HuH-7.5 (cell line): ENCODE measurements around the gene WASF2.
"Not testable (repeated sequence)": the region's sequence is repeated elsewhere in the genome, so short reads cannot be mapped to it uniquely, and the experiment has no call there.

Experiments
- DNase-seq: peaks from one replicate; pipeline ENCODE4 v3.0.0; 2011; ENCODE audit warnings: low spot score

Gene WASF2, protein sequence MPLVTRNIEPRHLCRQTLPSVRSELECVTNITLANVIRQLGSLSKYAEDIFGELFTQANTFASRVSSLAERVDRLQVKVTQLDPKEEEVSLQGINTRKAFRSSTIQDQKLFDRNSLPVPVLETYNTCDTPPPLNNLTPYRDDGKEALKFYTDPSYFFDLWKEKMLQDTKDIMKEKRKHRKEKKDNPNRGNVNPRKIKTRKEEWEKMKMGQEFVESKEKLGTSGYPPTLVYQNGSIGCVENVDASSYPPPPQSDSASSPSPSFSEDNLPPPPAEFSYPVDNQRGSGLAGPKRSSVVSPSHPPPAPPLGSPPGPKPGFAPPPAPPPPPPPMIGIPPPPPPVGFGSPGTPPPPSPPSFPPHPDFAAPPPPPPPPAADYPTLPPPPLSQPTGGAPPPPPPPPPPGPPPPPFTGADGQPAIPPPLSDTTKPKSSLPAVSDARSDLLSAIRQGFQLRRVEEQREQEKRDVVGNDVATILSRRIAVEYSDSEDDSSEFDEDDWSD

DNA sequence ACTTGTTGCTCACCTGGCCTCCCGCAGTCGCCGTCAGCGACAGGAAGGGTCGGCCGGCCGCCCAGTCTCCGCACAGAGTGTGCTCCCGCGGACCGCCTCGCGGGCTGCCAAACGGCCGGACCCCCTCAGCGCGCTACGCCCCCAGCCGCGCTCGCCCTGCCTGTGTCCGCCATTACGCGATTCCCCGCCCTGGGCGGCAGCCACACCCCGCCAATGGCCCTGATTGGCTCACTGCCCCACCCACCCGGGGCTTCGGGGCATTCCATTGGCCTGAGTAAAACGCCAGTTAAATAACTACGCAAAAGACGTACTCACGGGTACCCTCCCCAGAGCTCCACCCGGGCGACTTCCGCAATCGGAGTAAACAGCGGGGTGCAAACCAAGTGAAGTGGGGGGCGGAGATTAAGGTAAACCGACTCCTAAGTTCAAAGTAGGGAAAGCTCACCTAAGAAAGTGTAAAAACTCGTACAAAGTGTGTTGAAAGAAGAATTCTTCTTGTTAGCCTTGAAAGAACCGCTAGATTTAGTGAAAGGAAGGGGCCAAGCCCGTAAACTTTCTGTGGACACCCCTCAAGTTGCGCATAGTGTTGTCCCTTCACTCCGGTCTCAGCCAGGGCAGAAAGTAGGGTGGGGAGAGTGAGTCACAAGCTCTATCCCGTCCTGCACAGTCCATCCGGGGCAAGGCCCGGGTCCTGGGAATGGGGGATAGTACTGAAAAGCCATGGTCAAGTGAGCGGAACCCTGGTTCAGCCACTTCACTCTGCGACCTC is at the start of gene WASF2:
Gene WASF2 (minus strand): TSS at position 195 of the 769 bp plus-strand sequence. CDS start 61,277 bp downstream, outside the sequence.
- DNase-seq = peak; percentile 85

GRCh38 chr1:27538793-27539192 is 48.8 kb upstream of the WASF2 start:
- DNase-seq = no peak

GRCh38 chr1:27538305-27538676 is 48.3 kb upstream of the WASF2 start:
- DNase-seq = not testable (repeated sequence)

DNA sequence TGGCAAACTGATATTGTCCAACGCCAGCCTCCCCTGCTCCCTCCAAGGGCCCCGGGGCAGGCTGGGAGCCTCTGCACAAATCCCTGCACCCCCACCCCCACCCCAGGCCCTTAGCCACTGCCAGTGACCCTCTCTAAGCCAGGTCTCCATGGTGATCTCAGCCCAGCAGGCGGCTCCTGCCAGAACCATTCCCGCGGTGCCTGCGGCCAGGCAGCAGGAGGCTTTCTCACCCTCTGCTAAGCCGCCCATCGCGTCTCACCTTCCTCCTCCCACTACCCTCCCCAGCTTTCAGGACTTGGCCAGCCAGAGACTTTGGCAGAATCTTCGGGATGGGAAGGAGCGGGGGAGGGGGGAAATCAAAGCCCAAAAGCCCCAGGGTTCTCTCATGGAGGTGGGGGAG is 46.8 kb upstream of the WASF2 start:
- DNase-seq = no peak

DNA sequence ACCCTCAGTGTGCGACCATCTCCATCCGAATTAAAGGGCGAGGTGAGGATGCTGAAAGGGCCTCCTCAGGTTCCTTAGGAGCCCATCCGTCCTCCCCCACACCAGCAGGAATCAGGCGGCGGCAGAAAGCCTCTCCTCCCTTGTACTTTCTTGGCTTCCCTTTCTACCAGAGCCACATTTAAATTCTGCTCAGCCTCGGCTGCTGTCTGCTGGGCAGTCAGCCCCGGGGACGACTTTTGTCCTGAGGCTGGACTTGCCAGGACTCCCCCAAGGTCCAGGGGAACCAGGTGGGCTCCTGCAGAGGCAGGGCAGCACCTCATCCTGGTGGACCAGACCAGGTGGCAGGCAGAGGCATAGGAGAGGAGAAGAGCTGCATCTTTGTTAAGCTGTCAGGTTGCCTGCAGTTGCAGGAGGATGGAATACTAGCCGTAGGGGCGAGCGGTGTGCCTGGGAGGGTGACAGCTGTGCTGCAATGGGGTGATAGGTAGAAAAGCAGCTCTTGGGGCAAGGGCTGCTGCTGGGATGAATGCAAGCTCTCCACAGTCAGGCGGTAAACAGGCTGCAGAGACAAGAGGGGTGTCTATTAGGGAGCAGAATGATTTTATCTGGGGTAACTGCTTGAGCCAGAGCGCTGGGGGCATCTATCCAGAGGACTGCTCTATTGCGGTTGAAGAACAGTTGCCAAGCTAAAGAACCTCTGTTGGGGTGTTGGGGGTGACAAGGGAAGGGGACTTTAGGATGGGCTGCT is 46.2 kb upstream of the WASF2 start:
- no peak for DNase-seq

- no peak for DNase-seq
Measured at GRCh38 chr1:27535386-27535785, 45.4 kb upstream of the WASF2 start.

DNA sequence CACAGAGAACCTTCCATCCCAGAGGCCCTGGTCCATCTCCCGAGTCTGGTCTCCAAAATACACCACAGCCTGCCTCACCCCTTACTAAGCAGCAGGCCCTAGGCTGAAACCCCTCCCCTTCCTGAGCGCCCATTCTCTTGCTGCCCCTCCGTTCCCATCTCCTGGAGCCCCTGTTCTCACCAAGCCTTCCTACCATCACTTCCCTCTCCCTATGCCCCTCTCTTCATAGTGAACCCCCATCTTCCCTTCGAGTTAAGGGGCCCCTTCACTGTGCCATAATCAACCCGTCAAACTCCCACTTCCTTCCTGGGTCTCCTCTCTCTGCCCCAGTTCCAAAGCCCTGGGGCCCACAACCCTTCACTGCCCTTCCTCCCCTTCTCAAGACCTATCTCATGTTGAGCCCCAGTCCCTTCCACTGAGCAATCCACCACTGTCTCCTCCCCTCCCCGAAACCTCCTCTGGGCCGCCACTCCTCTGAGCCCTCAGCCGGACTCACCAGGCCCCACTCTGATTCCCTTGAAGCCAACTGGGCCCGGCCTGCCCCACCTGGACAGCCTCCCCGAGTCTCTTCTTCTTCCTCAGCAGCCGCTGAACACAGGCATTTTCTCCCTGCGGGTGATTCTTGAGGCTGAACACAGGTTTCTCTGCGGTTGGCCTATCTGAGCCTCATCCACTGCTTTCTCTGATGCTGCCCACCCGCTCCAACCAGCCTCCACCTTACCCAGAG is 42.2 kb upstream of the WASF2 start:
- no peak for DNase-seq

GRCh38 chr1:27530192-27530591 is 40.2 kb upstream of the WASF2 start:
- no peak for DNase-seq

- DNase-seq = no peak
Measured at GRCh38 chr1:27529704-27530018, 39.7 kb upstream of the WASF2 start.

GRCh38 chr1:27528818-27529703 is 39.1 kb upstream of the WASF2 start:
- DNase-seq = no peak

GRCh38 chr1:27527890-27528817 is 38.2 kb upstream of the WASF2 start:
- DNase-seq = peak; percentile 60

DNA sequence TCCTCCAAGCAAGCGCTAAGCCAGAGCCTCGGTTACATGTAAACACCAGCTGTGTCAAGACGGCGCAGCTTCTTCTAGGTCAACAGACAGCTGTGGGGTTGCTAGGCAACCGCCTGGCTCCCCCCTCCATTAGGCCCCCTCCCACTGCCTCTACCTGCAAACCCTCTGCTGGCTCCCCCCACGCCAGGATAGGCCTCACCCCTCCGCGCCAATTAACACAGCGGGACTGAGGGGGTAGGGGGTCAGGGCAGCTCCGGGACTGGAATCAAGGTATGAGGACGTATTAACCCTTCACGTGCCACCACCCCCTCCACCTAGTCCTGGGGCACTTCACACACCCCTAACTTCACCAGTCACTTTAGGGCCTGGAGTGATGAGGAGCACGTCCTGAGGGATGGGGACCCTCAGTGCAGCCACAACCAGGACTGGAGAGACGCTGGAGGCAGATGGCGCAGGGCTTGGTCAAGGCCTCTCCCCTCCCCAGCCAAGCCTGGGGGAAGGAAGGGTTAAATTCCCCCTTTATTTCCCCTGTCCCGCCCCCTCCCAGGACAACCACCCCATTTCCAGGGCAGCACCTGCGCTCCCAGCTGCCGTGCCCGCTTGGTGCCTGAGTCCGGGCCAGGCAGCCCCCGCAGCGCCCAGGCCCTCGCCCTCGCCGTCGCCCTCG is 37.4 kb upstream of the WASF2 start:
- DNase-seq = no peak

- DNase-seq = no peak
Measured at GRCh38 chr1:27526569-27527222, 36.7 kb upstream of the WASF2 start.

GRCh38 chr1:27525296-27526272 is 35.6 kb upstream of the WASF2 start:
- no peak for DNase-seq

DNA sequence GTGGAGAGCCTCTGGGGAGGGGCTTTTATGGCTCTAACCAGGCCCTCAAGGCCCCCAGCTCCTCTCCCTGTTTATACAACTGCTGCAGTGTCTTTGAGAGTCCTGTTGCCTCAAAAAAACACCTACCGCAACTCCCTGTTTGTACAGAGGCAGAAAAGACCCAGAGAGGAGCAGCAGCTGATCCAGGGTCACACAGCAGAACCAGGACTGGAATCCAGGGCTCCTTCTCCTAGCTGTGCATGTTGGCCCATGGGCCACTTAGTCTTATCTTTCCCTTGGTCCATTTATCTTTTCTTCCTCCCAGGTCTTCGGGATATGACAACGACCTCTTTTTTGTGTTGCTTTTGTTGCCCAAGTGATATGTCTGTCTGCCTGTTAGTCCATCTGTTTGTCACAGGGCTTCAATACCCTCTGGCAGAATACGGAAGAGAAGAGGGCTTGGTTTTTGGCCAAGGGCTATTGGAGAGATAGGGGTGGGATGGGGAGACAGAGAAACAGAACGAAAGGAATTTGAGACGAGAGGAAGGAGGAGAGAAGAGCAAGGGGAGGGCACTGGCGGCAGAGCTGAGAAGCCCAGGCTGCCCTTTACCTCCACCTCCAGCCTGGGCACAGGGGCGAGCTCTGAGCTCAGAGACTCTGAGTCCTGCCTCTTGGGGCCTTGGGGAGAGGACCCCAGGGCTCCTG is 33.5 kb upstream of the WASF2 start:
- DNase-seq = no peak

DNA sequence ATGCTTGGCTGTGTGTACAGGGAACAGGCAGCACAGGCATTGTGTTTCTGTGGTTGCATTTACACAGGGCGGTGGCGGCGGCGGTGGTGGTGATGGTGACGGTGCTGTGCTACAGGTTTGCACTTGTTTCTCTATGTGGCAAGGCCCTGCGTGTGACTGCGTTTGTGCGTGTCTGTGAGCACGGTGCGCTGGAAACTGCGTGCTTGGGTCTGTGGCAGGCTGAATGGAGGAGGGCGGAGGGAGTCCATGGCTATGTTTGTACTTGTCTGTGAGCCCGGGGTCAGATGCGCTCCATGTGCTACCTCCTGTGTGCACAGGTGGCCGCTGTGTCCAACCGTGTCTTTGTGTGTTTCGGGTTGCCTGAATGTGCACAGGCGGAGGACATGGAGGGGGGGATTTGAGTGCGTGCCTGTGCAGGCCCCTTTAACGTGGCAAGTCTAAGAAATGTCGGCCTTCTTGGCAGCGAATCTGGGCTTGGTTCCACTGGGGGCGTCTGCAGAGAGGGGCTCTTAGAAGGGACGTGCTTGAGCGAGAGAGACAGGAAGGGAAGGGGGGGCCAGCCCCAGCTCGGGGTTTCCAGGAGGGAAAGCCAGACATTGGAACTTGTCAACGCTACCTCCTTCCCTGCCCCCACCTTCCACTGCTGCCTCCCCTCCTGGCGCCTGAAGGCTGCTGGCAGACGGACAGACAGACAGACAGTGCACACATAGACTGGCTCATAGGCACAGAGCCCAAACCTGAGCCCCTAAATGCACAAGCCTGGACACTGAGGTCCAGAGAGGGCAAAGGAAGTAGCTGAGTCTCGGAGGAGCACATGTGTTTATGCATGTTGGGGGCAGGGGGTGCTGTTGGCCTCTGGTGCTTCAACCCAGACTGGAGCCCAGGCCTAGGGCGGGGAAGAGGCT is 32.7 kb upstream of the WASF2 start:
- no peak for DNase-seq
